Tibial nerve (tissue), 4 donors: Measurements from ENCODE around the gene MRE11. TPM values are rescaled to one million over a fixed set of nuclear protein-coding genes. Genes with fewer than 3 reads are reported as not detected.

Experiments
- DNase-seq, 2 donors: peaks; one replicate each; pipeline ENCODE4 v3.0.0-alpha.2; 2019; ENCODE audit warnings: low spot score in 2 of 2
- H3K27ac ChIP-seq, 4 donors: fragments of 200-600 bp; sonication (generic) in 3 of 4; one replicate each; pipeline ENCODE4 v1.5.1; 2017 to 2019; ENCODE audit warnings: mild to moderate bottlenecking in 1 of 4
- H3K27me3 ChIP-seq, 2 donors: fragments of 200-600 bp; sonication (generic) in 1 of 2; one replicate each; pipeline versions ENCODE4 v1.5.1 to v1.6.0; 2017 to 2019
- H3K36me3 ChIP-seq, 3 donors: fragments of 200-600 bp; sonication (generic); one replicate each; pipeline ENCODE4 v1.5.1; 2018 to 2019
- H3K4me1 ChIP-seq, 4 donors: fragments of 200-600 bp; sonication (generic) in 3 of 4; one replicate each; pipeline ENCODE4 v1.5.1; 2017 to 2019
- H3K4me3 ChIP-seq, 4 donors: fragments of 200-600 bp; sonication (generic) in 3 of 4; one replicate each; pipeline ENCODE4 v1.5.1; 2017 to 2019; ENCODE audit warnings: mild to moderate bottlenecking in 1 of 4, moderate library complexity in 1 of 4
- H3K9me3 ChIP-seq, 4 donors: fragments of 200-600 bp; sonication (generic) in 3 of 4; one replicate each; pipeline ENCODE4 v1.5.1; 2017 to 2019
- CTCF ChIP-seq, 5 experiments: fragments of 200-600 bp in 3 of 5; fragments of 450-650 bp in 2 of 5; sonication (generic) in 3 of 5; IDR thresholded peaks; one replicate each; pipeline ENCODE4 v1.5.1; 2016 to 2019; ENCODE audit warnings: antibody characterized with exemption in 5 of 5, mild to moderate bottlenecking in 3 of 5, moderate library complexity in 2 of 5
- EP300 ChIP-seq, 2 donors: sonication (generic); formaldehyde crosslinking; IDR thresholded peaks; one replicate each; pipeline ENCODE4 v1.6.1; 2017; ENCODE audit warnings: antibody characterized with exemption in 2 of 2, mild to moderate bottlenecking in 1 of 2
- POLR2A ChIP-seq, 2 donors: fragments of 450-650 bp; IDR thresholded peaks; one replicate each; pipeline ENCODE4 v1.6.1; 2017; ENCODE audit warnings: antibody characterized with exemption in 2 of 2, mild to moderate bottlenecking in 2 of 2, moderate library complexity in 2 of 2
- WGBS, 2 donors: methylation state at CpG; one replicate each; pipeline ENCODE4 v1.1.5; 2018; 5-methylcytosine and 5-hydroxymethylcytosine counted together
- total RNA-seq, 4 donors: library from RNA; depleted of rRNA; stranded (reverse); fragments of >200 nt; gene quantifications; one replicate each; pipeline ENCODE4 v1.1.0, GENCODE V29; 2016

The MRE11 gene
- total RNA-seq, 4 donors from 2014 or later: 14.0 to 28.4 (median 17.4) TPM

- no peak for DNase-seq
- H3K4me1 ChIP-seq: no peaks in the 10 kb centered on the region
- 100% methylated on average over 1 of the region's 1 CpG for WGBS, 2 donors
- no peak for TF ChIP-seq POLR2A (IDR thresholded peaks at IDR 0.05)
- TF ChIP-seq EP300 (IDR thresholded peaks at IDR 0.05): no peak
- TF ChIP-seq CTCF (IDR thresholded peaks at IDR 0.05): no peak
- no peaks in the 10 kb centered on the region for H3K27me3 ChIP-seq
- no peak overlapping the region for H3K27ac ChIP-seq
- H3K4me3 ChIP-seq: no peak overlapping the region
- H3K36me3 ChIP-seq: peaks cover 0 to 34% (median 4%) of the 10 kb centered on the region in 3 donors
- H3K9me3 ChIP-seq: no peaks in the 10 kb centered on the region
Measured at GRCh38 chr11:94455861-94456260, 37.8 kb downstream of the MRE11 start.

GRCh38 chr11:94454301-94454700 is 39.3 kb downstream of the MRE11 start:
- H3K36me3 ChIP-seq: peaks cover 0 to 18% (median 0%) of the 10 kb centered on the region in 3 donors
- H3K9me3 ChIP-seq: no peaks in the 10 kb centered on the region
- no peak overlapping the region for H3K27ac ChIP-seq
- no peak overlapping the region for H3K4me3 ChIP-seq
- WGBS, 2 donors: 96 to 100% methylated on average over 2 of the region's 2 CpGs
- no peaks in the 10 kb centered on the region for H3K27me3 ChIP-seq
- no peak for TF ChIP-seq POLR2A (IDR thresholded peaks at IDR 0.05)
- no peak for TF ChIP-seq CTCF (IDR thresholded peaks at IDR 0.05)
- no peak for TF ChIP-seq EP300 (IDR thresholded peaks at IDR 0.05)
- DNase-seq: no peak
- no peaks in the 10 kb centered on the region for H3K4me1 ChIP-seq

GRCh38 chr11:94452988-94453387 is 40.7 kb downstream of the MRE11 start:
- no peak for DNase-seq
- peaks cover 0 to 24% (median 0%) of the 10 kb centered on the region in 3 donors for H3K36me3 ChIP-seq
- no peak for TF ChIP-seq CTCF (IDR thresholded peaks at IDR 0.05)
- TF ChIP-seq EP300 (IDR thresholded peaks at IDR 0.05): no peak
- TF ChIP-seq POLR2A (IDR thresholded peaks at IDR 0.05): no peak

GRCh38 chr11:94450048-94450447 is 43.6 kb downstream of the MRE11 start:
- Histone ChIP-seq H3K4me1 (no peaks in the 10 kb centered on the region), H3K36me3 (peaks cover 0 to 32% (median 0%) of the 10 kb centered on the region in 3 donors), H3K4me3 (no peak overlapping the region), H3K27ac (no peak overlapping the region), H3K27me3 (no peaks in the 10 kb centered on the region), H3K9me3 (no peaks in the 10 kb centered on the region)
- DNase-seq: no peak
- 60 to 66% methylated on average over 3 of the region's 3 CpGs for WGBS, 2 donors
- TF ChIP-seq EP300 (IDR thresholded peaks at IDR 0.05) (no peak), CTCF (IDR thresholded peaks at IDR 0.05) (no peak), POLR2A (IDR thresholded peaks at IDR 0.05) (no peak)

More at GRCh38 chr11:94452988-94453387, 40.7 kb downstream of the MRE11 start:
- Histone ChIP-seq H3K4me1 (no peaks in the 10 kb centered on the region), H3K4me3 (no peak overlapping the region), H3K27ac (no peak overlapping the region), H3K27me3 (no peaks in the 10 kb centered on the region), H3K9me3 (no peaks in the 10 kb centered on the region)
- WGBS, 2 donors: 94 to 99% methylated on average over 2 of the region's 2 CpGs

DNA sequence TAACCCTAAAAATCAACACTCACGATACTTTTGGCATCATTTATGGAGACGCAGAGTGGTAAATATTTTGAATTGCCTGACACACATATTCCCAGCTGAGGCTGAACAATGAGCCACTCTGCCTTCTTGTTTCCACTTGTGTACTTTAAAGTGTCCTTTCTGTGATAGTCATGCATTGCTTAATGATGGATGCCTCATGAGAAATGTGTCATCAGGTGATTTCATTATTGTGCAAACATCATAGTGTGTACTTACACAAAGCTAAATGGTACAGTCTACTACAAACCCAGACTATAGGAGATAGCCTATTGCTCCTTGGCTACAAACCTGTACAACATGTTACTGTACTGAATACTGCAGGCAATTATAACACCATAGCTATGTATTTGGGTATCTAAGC is 44.2 kb downstream of the MRE11 start:
- peaks cover 0 to 36% (median 0%) of the 10 kb centered on the region in 3 donors for H3K36me3 ChIP-seq

More for the DNA sequence above, 44.2 kb downstream of the MRE11 start:
- Histone ChIP-seq H3K4me1 (no peaks in the 10 kb centered on the region), H3K27me3 (no peaks in the 10 kb centered on the region), H3K9me3 (no peaks in the 10 kb centered on the region), H3K4me3 (no peak overlapping the region), H3K27ac (no peak overlapping the region)
- 58 to 63% methylated on average over 2 of the region's 2 CpGs for WGBS, 2 donors
- TF ChIP-seq EP300 (IDR thresholded peaks at IDR 0.05) (no peak), CTCF (IDR thresholded peaks at IDR 0.05) (no peak), POLR2A (IDR thresholded peaks at IDR 0.05) (no peak)
- no peak for DNase-seq
